Activated CD8-positive, alpha-beta memory T cell treated with anti-CD3 and anti-CD28 coated beads for 24 hours (primary cell): ENCODE results near the gene RYR3.

Experiments used
- DNase-seq: peaks from one replicate; pipeline ENCODE4 v3.0.0-alpha.2; 2020

Gene RYR3

DNA sequence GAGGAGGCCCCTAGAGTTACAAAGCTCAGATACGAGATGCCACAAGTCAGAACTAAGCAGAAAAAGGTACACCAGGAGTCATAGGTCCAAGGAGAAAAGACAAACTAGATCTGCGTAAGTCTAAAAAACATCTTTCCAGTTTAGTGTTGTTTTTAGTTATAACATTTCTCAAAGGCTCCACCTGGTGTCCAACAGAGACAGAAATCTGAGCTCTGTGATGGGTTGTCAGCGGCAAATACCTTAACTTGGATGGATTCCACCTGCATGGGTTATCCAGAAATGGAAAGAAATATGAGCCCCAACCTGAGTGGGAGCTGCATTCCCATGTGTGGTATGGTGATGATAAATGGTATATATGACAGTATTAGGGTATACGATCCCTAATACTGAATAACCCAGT lies 418.9 kb downstream of the RYR3 start:
- DNase-seq, result no peak

GRCh38 chr15:33730815-33731214 lies 420.0 kb downstream of the RYR3 start:
- no peak for DNase-seq

GRCh38 chr15:33735143-33735542 lies 424.4 kb downstream of the RYR3 start:
- no peak for DNase-seq

- no peak for DNase-seq
These were observed 425.0 kb downstream of the RYR3 start for GRCh38 chr15:33735637-33736247.

DNA sequence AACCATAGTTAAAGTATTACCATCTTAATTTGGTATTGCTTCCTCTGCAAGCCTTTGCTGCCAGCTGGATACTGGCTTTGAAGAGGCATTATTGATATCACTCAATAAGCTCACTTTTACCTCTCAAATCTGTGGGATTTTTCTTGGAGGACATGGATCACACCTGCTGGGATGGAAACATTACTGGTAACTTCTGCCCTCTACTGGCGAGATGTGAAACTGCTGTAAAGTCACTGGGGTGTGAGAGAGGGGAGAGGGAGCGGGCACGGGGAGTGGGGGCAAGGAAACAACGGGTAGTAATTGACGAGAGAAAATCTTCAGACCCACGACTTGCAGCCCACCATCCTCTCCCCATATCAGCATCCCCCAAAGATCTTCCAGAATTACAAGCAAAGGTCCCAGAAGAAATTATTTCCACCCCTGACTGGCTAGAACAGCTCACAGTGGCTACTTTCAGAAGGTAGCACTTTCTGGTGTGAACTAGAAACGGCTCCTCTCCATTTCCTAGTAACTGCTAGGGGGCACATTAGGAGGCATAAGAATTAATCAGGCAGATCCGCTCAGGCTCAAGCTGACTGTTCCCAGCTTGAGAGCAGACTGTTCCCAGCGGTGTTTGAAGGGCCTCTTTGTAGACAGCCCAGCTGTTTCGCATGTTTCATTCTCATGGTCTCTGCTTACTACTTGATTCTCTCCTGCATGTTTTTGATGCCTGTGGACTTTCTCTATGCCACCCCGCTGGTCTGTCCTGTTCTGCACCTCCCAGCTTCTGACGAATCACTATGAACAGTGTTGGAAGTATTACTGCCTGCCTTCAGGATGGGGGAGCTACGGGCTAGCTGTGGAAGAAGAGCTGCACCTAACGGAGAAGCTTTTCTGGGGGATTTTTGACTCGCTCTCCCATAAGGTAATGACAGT lies 427.2 kb downstream of the RYR3 start:
- DNase-seq, result peak; percentile 65

- DNase-seq, result no peak
These were observed 428.3 kb downstream of the RYR3 start for GRCh38 chr15:33738941-33739664.

GRCh38 chr15:33742306-33742705 lies 431.5 kb downstream of the RYR3 start:
- no peak for DNase-seq

- no peak for DNase-seq
These were observed 432.0 kb downstream of the RYR3 start for GRCh38 chr15:33742800-33743199.

GRCh38 chr15:33746203-33746602 lies 435.4 kb downstream of the RYR3 start:
- no peak for DNase-seq

DNA sequence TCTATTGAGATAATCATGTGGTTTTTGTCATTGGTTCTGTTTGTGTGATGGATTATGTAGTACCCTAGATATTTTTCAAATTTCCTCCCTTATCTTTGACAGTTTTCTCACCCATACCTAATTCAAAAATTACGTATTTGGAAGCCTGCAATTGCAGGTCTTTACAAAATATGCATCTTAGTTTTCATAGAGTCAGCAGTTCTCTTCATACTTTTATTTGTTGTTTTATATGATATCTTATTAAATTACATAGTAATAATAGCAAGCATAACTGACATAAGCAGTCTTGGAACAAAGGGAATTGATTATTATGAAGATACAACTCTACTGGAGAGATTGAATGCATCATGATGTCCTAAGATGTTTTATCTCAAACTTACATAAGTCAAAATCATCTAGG lies 442.2 kb downstream of the RYR3 start:
- no peak for DNase-seq

DNA sequence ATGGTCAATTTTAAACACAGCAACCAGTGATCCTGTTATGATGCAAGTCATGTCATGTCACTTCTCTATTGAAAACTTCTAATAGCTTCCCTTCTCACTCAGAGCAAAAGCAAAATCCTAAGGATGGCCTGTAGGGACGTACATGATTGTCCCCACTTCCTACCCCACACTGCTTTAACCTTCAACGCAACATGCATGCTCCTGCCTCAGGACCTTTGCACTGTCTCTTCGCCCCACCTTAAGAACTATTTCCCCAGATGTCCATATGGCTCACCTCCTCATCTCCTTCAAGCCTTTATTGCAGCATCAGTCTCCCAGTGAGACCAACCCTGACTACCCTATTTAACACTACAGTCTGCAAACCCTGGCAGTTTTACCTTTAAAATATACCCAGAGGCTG lies 443.5 kb downstream of the RYR3 start:
- DNase-seq, result no peak

DNA sequence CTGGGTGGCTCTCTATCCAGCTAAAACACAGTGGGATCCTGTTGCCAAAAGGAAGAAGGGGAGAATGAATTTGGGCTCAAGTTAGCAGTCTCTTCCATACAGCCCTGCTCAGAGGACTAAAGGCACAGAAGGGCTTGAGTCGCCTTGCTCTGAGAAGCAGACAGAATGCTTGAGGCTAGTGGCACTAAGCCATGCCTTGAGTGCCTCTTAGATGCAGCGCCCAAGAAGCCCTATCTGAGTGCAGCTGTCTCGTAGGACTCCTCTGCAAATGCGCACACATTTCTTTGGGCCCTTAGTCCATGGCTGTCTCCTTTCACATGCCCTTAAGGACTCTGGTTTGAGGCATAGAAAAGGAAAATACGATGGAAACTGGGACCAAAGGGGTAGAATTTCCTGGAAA lies 446.2 kb downstream of the RYR3 start:
- no peak for DNase-seq

DNA sequence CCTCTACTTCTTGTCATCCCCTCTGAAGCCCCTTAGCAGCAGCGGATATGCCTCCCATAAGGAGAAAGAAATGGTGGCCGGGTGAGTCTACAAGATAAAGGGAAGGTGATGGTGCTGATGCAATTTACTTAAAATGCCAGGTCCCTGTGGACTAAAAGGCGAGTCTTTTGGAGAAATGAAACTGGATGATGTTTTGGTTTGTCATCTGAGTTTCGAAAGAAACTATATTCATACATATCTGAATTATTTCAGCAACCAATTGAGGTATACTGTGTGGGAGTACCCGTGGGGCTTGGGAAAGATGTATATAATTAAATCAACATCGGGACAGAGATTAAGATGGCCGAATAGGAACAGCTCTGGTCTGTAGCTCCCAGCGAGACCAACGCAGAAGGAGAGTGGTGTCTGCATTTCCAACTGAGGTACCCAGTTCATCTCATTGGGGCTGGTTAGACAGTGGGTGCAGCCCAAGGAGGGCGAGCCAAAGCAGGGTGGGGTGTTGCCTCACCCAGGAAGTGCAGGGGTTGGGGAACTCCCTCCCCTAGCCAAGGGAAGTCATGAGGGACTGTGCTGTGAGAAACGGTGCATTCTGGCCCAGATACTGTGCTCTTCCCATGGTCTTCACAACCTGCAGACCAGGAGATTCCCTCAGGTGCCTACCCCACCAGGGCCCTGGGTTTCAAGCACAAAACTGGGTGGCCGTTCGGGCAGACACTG lies 446.9 kb downstream of the RYR3 start:
- DNase-seq, result no peak

- no peak for DNase-seq
These were observed 455.6 kb downstream of the RYR3 start for GRCh38 chr15:33766389-33766788.

DNA sequence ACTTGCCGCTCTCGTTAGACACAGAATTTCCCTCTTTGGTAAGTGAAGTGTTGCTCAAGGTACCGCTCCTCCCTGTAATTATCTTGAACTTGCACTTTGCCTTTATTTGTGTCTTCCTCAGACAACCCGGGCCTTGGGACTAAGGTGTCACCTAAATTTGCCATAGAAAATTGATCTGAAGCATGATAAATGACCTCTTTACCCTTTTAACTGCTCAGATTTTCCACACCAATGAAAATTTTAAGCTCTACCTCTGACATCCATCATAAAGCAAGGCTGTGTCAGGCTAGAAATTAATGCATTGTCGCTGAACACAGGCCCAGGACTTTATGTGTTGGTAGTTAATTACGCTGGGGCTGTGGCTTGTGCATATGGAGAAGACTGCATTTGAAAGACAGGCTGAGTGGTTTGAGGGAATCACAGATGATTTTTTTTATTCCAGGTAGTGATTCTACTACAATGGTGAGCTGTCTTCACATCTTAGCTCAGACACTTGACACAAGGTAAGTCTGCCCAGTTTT lies 458.0 kb downstream of the RYR3 start:
- no peak for DNase-seq

DNA sequence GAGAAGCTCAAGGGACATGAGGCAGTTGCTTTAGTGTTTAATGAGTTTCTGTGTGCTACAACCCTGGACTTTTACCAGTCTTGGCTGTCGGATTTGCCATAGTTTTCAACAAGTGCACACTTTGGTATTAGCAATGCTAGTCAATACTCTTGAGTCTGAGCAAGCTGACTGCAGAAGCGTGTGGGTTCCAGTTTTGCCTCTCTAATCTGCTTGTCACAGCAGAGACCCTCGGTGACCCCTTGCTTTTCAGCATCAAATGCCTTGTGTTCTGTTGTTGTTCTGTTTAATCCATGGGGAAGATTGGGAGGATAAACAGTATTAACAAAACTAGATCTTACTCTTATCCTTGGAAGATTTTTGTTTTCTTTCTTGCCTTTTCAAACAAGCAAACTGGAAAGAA lies 463.2 kb downstream of the RYR3 start:
- DNase-seq, result no peak

GRCh38 chr15:33778852-33779251 lies 468.1 kb downstream of the RYR3 start:
- no peak for DNase-seq

- DNase-seq, result no peak
These were observed 469.4 kb downstream of the RYR3 start for GRCh38 chr15:33780011-33780768.

DNA sequence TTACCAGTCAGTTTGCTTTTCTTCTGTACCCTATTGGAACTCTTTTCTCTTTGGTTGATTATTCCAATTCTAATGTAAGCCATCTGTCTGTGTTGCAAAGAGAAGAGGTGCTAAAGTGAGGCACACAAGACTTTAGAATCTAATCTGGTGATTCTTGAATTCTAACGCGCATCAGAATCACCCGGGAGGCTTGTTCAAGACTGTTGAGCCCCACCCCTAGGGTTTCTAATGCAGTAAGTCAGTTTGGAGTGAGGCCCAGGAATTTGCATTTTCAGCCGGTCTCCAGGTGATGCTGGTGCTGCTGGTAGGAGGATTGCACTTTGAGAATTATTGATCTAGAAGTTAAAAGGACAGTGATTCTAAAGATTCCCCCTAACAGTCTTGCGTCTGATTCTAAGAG lies 472.2 kb downstream of the RYR3 start:
- DNase-seq, result no peak

GRCh38 chr15:33785366-33785765 lies 474.6 kb downstream of the RYR3 start:
- no peak for DNase-seq

DNA sequence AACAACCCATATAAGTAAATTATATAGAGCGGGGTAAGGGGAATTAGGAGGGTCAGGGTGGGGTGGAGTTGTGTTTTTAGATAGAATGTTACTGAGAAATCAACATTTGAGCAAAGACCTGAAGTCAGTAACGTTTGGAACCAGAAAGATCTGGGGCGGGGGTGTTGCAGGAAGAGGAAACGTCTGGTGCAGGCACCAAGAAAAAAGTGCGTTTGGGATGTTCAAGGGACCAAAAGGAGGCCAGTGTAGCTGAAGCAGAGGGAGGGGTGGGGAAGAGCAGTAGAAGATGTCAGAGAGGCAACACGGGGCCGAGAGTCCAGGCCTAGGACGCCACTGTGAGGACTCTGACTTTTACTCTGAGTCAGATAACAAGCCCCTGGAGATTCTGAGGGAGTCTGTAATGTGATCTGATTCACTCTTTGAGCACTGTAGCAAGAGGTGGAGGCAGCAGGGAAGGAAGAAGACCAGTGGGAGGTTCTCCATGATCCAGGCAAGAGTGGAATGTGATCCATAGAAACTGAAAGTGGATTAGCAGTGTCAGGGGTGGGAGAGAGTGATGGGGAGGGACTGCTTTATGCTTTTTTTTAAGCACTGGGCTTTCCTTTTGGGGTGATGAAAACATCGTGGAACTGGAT lies 478.3 kb downstream of the RYR3 start:
- DNase-seq, result no peak

DNA sequence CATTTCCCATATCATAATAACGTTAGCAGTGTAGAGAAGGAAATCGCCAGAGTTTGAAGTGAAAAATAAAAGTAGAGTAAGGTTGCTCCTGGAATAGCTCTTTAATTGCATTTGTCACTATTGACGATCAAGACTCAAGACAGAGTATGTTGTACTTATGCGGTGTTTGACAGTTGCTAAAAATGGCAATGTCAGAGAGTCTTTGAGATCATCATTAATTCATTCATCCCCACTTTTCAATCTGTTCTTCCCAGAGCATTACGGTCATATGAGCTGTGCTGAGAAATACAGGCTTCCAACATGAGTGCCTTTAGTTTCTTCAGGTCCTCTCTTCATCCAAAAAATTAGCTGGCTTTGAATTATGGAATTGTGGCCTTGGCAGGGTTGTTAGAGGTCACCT lies 483.7 kb downstream of the RYR3 start:
- DNase-seq, result no peak
